H9 (cell line): ENCODE results near the gene IL6ST. TPM values are rescaled to one million over a fixed set of nuclear protein-coding genes. Genes with fewer than 3 reads are reported as not detected.

Experiments used
- DNase-seq: peaks from one replicate; pipeline ENCODE4 v3.0.0-alpha.2; 2017
- H2AFZ ChIP-seq: one replicate; pipeline ENCODE4 v1.6.1; 2013; ENCODE audit warnings: mild to moderate bottlenecking, low read length, control low read depth, moderate library complexity
- H2AK5ac ChIP-seq: 2 replicates; pipeline ENCODE4 v1.6.1; 2013; ENCODE audit warnings: low read length, control low read depth, mixed read lengths; ENCODE audit not compliant: insufficient read length
- H2BK120ac ChIP-seq: one replicate; pipeline ENCODE4 v1.6.1; 2013; ENCODE audit warnings: low read depth, mild to moderate bottlenecking, low read length, control low read depth, inconsistent platforms; ENCODE audit not compliant: poor library complexity, severe bottlenecking
- H2BK12ac ChIP-seq: 2 replicates; pipeline ENCODE4 v1.6.1; 2013; ENCODE audit warnings: low read length, control low read depth, mixed read lengths, low read depth; ENCODE audit not compliant: insufficient read length
- H2BK15ac ChIP-seq: 2 replicates; pipeline ENCODE4 v1.6.1; 2013; ENCODE audit warnings: low read depth, low read length, control low read depth
- H2BK20ac ChIP-seq: one replicate; pipeline ENCODE4 v1.6.1; 2013; ENCODE audit warnings: low read depth, mild to moderate bottlenecking, low read length, control low read depth, inconsistent platforms; ENCODE audit not compliant: poor library complexity, severe bottlenecking
- H2BK5ac ChIP-seq: 2 replicates; pipeline ENCODE4 v1.6.1; 2013; ENCODE audit warnings: low read length, control low read depth, mixed read lengths; ENCODE audit not compliant: insufficient read length
- H3K14ac ChIP-seq: 2 replicates; pipeline ENCODE4 v1.6.1; 2013; ENCODE audit warnings: low read length, control low read depth; ENCODE audit not compliant: insufficient read depth
- H3K18ac ChIP-seq: 2 replicates; pipeline ENCODE4 v1.6.1; 2013; ENCODE audit warnings: low read depth, mild to moderate bottlenecking, mixed read lengths, low read length, control low read depth; ENCODE audit not compliant: insufficient read length
- H3K23ac ChIP-seq: 2 replicates; pipeline ENCODE4 v1.6.1; 2013; ENCODE audit warnings: low read length, control low read depth, mixed read lengths, low read depth; ENCODE audit not compliant: insufficient read length
- H3K23me2 ChIP-seq: 2 replicates; pipeline ENCODE4 v1.6.1; 2013; ENCODE audit warnings: low read depth, mild to moderate bottlenecking, mixed read lengths, low read length, control low read depth; ENCODE audit not compliant: insufficient read length, poor library complexity, severe bottlenecking
- H3K27ac ChIP-seq: 2 replicates; pipeline ENCODE4 v1.5.1; 2013; ENCODE audit warnings: low read length, control low read depth, mixed read lengths, low read depth; ENCODE audit not compliant: insufficient read length
- H3K27me3 ChIP-seq: 2 replicates; pipeline ENCODE4 v1.6.1; 2013; ENCODE audit warnings: low read length, control low read depth, inconsistent platforms; ENCODE audit not compliant: insufficient read depth
- H3K4ac ChIP-seq: 2 replicates; pipeline ENCODE4 v1.6.1; 2013; ENCODE audit warnings: low read depth, mild to moderate bottlenecking, control low read depth, inconsistent platforms, low read length, moderate library complexity
- H3K4me1 ChIP-seq: 2 replicates; pipeline ENCODE4 v1.6.1; 2013; ENCODE audit warnings: low read length, control low read depth, inconsistent platforms; ENCODE audit not compliant: insufficient read depth
- H3K4me2 ChIP-seq: 2 replicates; pipeline ENCODE4 v1.6.1; 2013; ENCODE audit warnings: low read length, control low read depth, mixed read lengths; ENCODE audit not compliant: insufficient read length, insufficient read depth
- H3K56ac ChIP-seq: 2 replicates; pipeline ENCODE4 v1.6.1; 2013; ENCODE audit warnings: low read depth, mild to moderate bottlenecking, mixed read lengths, low read length, control low read depth; ENCODE audit not compliant: insufficient read length
- H3K79me1 ChIP-seq: 2 replicates; pipeline ENCODE4 v1.6.1; 2013; ENCODE audit warnings: low read depth, mild to moderate bottlenecking, moderate library complexity, low read length, control low read depth, inconsistent platforms; ENCODE audit not compliant: insufficient read depth, poor library complexity, severe bottlenecking
- H3K79me2 ChIP-seq: 2 replicates; pipeline ENCODE4 v1.6.1; 2013; ENCODE audit warnings: low read length, control low read depth, inconsistent platforms; ENCODE audit not compliant: insufficient read depth
- H3K9ac ChIP-seq: 2 replicates; pipeline ENCODE4 v1.6.1; 2013; ENCODE audit warnings: low read length, control low read depth, mixed read lengths; ENCODE audit not compliant: insufficient read length; ENCODE audit errors: extremely low read depth
- H3K9me3 ChIP-seq: one replicate; pipeline ENCODE4 v1.6.1; 2013; ENCODE audit warnings: low read depth, low read length, inconsistent platforms; ENCODE audit not compliant: control insufficient read depth
- H3T11ph ChIP-seq: one replicate; pipeline ENCODE4 v1.6.1; 2013; ENCODE audit warnings: mild to moderate bottlenecking, low read length, control low read depth, inconsistent platforms
- H4K20me1 ChIP-seq: one replicate; pipeline ENCODE4 v1.6.1; 2013; ENCODE audit not compliant: control insufficient read depth, insufficient read length, insufficient read depth
- H4K5ac ChIP-seq: 2 replicates; pipeline ENCODE4 v1.6.1; 2013; ENCODE audit warnings: low read depth, mild to moderate bottlenecking, mixed read lengths, low read length, control low read depth; ENCODE audit not compliant: insufficient read length
- H4K8ac ChIP-seq: replicated peaks from 2 replicates; pipeline ENCODE4 v1.6.1; 2013; ENCODE audit warnings: low read length, control low read depth, mixed read lengths, low read depth; ENCODE audit not compliant: insufficient read length
- H4K91ac ChIP-seq: 2 replicates; pipeline ENCODE4 v1.6.1; 2013; ENCODE audit warnings: low read depth, mild to moderate bottlenecking, moderate library complexity, mixed read lengths, low read length, control low read depth; ENCODE audit not compliant: insufficient read length
- H3K27ac Mint-ChIP-seq, 3 experiments: 2 replicates in 2 of 3; 3 replicates in 1 of 3; pipeline ENCODE4 v1.8.0; 2020 to 2021; ENCODE audit warnings: mixed read lengths in 3 of 3, mild to moderate bottlenecking in 1 of 3, moderate library complexity in 1 of 3
- H3K27me3 Mint-ChIP-seq: 2 replicates; pipeline ENCODE4 v1.8.0; 2021; ENCODE audit warnings: low read depth, mild to moderate bottlenecking, moderate library complexity, mixed read lengths
- H3K36me3 Mint-ChIP-seq, 3 experiments: 2 replicates in 2 of 3; 3 replicates in 1 of 3; pipeline ENCODE4 v1.8.0; 2020 to 2021; ENCODE audit warnings: low read depth in 3 of 3, mixed read lengths in 3 of 3; ENCODE audit not compliant: insufficient read depth in 1 of 3
- H3K4me1 Mint-ChIP-seq, 2 experiments: 2 replicates each; pipeline ENCODE4 v1.8.0; 2020; ENCODE audit warnings: mixed read lengths in 2 of 2
- H3K4me3 Mint-ChIP-seq, 2 experiments: 2 replicates in 1 of 2; 3 replicates in 1 of 2; pipeline ENCODE4 v1.8.0; 2020 to 2021; ENCODE audit warnings: mild to moderate bottlenecking in 2 of 2, mixed read lengths in 2 of 2, moderate library complexity in 1 of 2
- H3K9me3 Mint-ChIP-seq, 2 experiments: 2 replicates in 1 of 2; 3 replicates in 1 of 2; pipeline ENCODE4 v1.8.0; 2020; ENCODE audit warnings: mild to moderate bottlenecking in 2 of 2, mixed read lengths in 2 of 2, moderate library complexity in 1 of 2
- CTCF ChIP-seq: fragments of 200-600 bp; sonication (generic); conservative IDR thresholded peaks from 3 replicates; pipeline ENCODE4 v1.8.0; 2021; ENCODE audit warnings: antibody characterized with exemption, mild to moderate bottlenecking
- WGBS: extraction: QIAGEN DNeasy Blood & Tissue Kit; methylation state at CpG from one replicate; pipeline ENCODE4 v1.1.7; 2013; ENCODE audit warnings: missing lambda C conversion rate, low lambda C conversion rate, mixed read lengths; ENCODE audit not compliant: insufficient read length; ENCODE audit errors: extremely low coverage; 5-methylcytosine and 5-hydroxymethylcytosine counted together
- total RNA-seq: library from RNA; stranded (reverse); gene quantifications from 2 replicates; pipeline ENCODE4 v1.2.1, GENCODE V29; 2021

Gene IL6ST
- total RNA-seq, 1 experiment from 2014 or later, result 11.1 TPM

DNA sequence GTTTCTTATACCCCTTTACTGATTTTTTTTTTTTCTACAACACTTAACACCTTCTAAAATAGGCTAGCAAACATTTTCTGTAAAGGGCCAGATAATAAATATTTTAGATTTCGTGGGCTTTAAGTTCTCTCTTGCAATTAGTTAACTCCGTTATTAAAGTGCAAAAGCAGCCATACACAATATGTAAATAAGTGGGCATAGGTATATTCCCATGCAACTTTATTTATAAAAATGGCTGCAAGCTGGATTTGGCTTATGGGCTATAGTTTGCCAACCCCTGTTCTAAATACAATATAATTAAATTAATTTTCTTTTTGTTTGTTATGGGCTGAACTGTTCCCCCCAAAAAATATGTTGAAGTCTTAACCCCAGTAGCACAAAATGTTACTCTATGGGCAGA, 10.8 kb downstream of the IL6ST start:
- Histone ChIP-seq H3K23ac (no peak overlapping the region), H3K79me2 (no peaks in the 10 kb centered on the region)

More for the DNA sequence above, 10.8 kb downstream of the IL6ST start:
- Histone ChIP-seq H2BK20ac (no peak overlapping the region), H2BK15ac (no peak overlapping the region), H4K8ac (no peak overlapping the region), H2BK5ac (no peak overlapping the region), H3K27me3 (no peaks in the 10 kb centered on the region), H2AK5ac (no peak overlapping the region), H3K23me2 (no peaks in the 10 kb centered on the region), H3K18ac (no peak overlapping the region), H3K56ac (no peak overlapping the region), H3K14ac (no peak overlapping the region), H2BK12ac (no peak overlapping the region), H3K27ac (no peak overlapping the region), H3T11ph (no peak overlapping the region), H2BK120ac (no peak overlapping the region), H3K79me1 (no peaks in the 10 kb centered on the region), H3K9ac (no peak overlapping the region), H3K4ac (no peak overlapping the region), H4K5ac (no peak overlapping the region), H4K20me1 (no peaks in the 10 kb centered on the region), H3K4me2 (no peak overlapping the region), H4K91ac (no peak overlapping the region), H3K4me1 (no peaks in the 10 kb centered on the region), H2AFZ (no peak overlapping the region), H3K9me3 (no peaks in the 10 kb centered on the region)
- no peak for TF ChIP-seq CTCF
- Mint-ChIP-seq H3K27me3 (no peaks in the 10 kb centered on the region), H3K9me3 (no peaks in the 10 kb centered on the region), H3K27ac (no peak overlapping the region), H3K4me3 (no peak overlapping the region), H3K4me1 (no peaks in the 10 kb centered on the region), H3K36me3 (no peaks in the 10 kb centered on the region; a peak in 1 of 7 replicates)
- DNase-seq, result no peak
- WGBS, result no CpG with 5 or more reads among the region's 2 CpGs
